GDM1 (cell line): ENCODE measurements around the gene COP1.

Source experiments
- DNase-seq: peaks from one replicate; lab custom pipeline; 2025; lab: John Stamatoyannopoulos, UW

COP1 gene

DNA sequence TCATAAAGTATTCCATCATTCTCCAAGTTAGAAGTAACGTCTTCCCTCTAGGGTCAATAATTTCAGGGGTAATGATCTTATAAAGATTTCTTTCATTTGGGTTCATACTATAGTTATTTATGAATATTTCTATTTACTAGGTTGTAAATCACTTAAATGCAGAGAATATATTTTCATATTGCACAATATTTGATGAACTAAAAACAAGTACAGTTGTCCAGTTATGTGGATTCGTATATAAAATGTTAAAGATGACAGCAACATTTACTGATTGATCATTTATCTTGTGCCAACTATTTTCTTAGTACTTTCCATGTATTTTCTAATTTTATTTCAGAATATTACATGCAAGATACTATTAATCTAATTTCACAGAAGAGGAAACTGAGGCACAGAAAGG lies 243.3 kb downstream of the COP1 start:
- DNase-seq: no peak

DNA sequence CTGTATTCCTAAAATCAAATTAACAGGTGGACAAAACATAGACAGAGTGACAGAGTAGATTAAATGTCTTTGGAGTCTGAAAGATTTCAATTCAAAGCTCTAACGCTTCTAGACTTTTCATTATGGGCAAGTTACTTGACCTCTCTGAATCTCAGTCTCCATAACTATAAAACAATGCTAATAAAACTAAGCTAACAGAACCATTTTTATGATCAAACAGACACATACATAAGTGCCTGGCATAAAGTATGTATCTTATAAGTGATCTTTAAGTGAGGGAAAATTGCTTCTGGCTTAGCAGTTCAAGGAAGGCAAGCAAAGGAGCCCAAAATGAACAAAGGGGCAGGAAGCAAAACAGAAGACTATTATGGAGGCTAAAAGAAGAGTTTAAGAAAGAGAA lies 246.9 kb downstream of the COP1 start:
- DNase-seq: no peak

DNA sequence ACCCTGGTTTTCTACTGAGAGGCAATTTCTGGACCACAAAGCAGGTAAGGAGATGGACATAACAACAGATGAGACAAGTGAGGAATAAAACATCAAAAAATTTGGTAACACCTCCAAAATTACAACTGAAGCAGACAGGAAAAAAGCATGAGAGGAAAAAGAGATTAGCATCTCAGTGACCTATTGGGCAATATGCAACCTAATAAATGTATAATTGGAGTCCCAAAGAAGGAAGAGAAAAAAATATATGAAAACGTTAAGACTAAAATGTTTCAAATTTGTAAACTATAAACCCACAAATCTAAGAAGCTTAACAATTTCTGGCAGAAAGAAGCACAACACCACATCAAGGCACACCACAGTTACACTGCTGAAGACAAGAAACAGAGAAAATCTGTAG lies 255.5 kb downstream of the COP1 start:
- DNase-seq: no peak

DNA sequence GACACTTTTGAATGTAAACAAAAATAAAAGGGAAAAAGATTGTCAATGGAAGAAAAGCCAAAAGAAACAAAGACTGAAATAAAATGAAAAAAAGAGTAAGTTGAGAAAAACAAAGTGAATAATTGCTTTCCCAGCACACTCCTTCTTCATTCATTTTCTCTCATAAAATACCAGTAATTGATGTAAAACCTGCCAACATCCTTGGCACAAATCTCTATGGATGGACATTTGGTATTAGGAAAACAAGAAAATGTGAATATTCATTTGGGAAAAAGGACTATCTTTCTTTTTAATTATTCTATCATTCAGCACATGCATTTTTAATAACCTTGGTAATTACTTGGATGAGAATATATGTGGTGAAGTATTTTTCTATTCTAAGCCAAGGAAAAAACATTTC lies 259.3 kb downstream of the COP1 start:
- DNase-seq: no peak

DNA sequence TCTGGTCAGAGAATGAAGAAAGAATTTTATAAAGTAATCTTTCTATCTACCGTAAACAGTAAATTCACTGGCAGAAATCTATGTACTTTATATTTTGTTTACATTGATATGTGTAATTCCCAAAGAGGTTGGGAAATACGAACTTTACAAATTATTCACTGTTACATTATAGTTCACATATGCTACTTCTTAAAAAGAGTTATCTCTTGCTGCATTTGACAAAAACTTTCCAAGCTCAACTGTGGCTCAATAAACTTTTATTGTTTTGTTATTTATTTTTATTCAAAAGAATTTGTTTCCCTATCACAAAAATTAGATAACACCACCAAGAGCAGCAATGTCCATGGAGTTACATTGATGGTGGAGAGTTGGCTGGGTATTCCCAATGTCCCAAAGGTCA lies 262.5 kb downstream of the COP1 start:
- DNase-seq: no peak

DNA sequence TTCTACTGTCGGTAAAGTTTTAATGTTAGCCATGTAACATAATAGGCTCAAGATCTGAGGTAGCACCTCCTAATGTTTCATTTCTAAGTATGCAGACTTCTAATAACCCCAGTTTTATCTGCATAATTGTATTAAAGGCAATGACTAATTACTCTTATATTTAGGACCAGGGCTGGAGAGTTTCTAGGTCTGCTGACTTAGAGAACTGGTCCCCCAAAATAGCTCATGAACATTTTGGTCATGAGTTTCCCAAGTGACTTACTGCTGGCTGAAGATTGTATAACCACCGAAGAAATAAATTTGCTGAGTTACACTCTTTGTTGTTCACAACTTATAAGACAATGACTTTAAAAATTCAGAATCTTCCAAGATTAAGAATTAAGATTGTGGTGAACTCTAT lies 265.9 kb downstream of the COP1 start:
- no peak for DNase-seq

DNA sequence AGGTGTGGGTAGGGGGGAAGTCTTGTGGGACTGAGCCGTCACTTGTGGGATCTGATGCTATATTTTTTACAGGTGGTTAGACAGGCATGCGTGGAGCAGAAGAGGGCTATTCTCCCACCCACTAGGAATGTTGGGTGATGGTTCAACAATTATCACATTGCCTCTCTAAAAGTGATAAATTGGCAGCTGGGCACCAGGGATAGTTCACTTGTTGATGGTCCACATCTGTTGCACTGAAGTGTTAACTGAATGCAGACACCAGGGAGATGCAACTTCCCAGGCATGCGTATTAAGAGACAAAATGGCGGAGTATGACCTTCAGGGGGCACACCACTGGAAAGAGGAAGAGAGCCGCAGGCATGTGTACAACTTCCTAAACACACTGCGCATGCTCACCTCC lies 270.4 kb downstream of the COP1 start:
- no peak for DNase-seq

DNA sequence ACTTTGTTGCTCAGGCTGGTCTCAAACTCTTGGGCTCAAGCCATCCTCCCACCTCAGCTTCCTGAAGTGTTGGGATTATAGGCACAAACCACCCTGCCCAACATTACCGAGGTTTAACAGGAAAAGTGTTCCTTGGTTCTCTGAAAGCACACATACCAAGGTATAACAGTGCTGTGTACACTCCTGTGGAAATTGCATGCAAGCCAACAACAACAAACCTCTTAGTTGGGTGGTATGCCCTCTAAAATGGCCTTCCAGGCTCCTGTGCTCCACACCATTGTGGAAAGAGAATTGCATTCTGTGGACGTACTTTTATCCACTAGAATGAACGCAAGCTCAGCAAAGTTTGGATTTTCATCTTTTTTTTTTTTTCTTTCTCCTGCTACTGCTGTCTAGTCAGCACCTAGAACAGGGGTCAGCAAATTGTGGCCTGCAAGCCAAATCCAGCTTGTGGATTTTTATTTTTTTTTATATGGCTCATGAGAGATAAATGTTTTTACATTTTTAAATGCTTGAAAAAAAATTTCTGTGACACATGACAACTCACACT lies 271.4 kb downstream of the COP1 start:
- DNase-seq: no peak

DNA sequence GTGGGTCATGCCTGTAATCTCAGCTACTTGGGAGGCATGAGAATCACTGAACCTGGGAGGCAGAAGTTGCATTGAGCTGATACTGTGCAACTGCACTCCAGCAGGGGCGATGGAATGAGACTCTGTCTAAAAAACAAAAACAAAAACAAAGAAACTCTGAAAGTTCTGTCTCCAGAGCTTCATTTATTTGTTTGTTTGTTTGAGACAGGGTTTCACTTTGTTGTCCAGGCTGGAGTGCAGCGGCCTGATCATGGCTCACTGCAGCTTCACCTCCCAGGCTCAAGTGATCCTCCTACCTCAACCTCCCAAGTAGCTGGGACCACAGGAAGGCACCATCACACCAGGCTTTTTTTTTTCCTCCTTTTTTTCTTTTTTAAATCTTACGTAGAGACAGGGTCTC lies 271.9 kb downstream of the COP1 start:
- no peak for DNase-seq

DNA sequence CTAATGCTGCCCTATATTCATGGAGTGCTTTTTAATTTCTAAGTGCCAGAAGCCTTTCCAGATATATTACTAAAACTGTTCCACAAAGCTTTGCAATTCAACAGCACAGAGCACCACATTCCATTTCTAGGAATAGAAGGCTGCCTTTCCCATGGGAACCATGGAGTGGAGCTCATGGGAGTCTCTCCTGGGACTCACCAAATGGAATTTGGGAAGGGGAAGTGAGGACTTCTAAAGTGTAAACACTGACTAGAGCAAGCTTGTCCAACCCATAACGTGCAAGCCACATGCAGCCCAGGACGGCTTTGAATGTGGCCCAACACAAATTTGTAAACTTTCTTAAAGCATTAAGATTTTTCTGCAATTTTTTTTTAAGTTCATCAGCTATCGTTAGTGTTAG lies 273.3 kb downstream of the COP1 start:
- DNase-seq: no peak

DNA sequence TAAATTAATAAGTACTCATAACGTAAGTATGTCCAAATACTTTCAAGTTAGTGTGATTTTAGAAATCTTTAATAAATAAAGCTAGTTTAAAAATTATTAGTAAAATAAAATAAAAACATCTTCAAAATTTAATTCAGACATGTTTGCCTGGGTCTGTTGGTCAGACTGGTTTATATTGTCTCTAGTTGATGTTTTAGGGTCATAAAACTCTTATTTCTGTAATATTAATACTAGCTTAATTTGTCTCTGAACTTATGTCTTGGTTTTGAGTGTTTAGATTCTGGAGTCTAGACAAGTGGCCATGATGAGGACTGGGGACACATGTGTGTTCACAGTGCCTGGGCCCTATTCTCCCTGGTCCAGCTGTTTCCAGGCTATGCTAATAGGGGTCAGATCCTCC lies 279.1 kb downstream of the COP1 start:
- no peak for DNase-seq

DNA sequence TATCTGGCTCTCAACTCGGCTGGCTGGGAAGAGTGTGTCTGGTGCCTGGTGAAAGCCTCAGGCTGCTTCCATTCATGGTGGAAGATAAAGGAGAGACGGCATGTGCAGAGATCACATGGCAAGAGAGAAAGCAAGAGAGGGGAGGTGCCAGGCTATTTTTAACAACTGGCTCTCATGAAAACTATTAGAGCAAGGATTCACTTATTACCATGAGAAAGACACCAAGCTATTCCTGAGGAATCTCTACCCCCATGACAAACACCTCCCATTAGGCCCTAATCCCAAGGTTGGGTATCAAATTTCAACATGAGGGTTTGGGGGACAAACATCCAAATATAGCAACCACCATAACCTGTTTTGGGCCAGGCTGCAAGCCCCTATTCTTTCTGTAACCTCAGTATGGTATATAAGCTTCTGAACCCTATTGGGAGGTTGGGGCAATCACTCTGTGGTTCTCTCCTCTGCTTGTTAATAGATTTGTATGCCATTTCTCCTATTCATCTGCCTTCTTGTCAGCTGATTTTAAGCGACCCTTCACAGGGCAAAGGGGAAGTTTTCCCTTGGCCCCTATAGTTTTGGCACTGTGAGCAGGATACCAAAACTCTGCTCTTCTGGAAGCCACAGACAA lies 284.7 kb downstream of the COP1 start:
- DNase-seq: no peak

DNA sequence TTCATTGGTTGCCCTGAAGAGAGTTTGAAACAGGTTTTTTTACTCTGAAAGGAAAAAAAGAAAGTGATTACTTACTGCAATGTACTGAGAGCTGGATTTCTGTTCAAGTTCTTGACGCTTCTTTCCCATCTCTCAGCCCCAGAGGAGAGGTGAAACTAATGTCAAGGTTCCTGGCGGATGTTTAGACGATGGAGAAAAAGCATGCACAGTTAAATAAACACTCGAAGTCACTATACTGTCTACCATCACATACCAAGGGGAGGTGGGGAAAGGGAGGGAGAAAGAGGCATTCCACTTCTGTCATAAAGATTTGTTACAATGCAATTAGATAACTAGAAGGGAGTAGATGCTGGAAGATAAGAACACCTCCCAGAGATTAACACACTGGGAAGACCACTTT lies 286.7 kb downstream of the COP1 start:
- no peak for DNase-seq

DNA sequence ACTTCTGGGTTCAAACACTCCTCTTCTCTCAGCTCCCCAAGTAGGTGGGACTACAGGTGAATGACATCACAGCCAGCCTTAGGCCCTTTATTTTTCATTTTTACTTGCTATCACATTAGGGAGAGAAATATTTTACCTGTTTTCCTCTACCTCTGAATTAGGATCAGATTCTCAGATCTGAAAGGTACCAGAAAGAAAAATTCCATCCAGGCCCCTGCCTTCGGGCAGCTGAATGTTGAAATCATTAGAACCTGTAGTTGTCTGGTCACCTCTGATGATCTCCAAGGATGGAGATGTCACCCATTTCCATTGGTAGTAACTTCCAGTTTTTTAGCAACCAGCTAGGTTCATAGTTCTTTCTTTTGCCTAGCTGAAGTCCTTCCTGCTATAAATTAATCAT lies 288.1 kb downstream of the COP1 start:
- DNase-seq: no peak

DNA sequence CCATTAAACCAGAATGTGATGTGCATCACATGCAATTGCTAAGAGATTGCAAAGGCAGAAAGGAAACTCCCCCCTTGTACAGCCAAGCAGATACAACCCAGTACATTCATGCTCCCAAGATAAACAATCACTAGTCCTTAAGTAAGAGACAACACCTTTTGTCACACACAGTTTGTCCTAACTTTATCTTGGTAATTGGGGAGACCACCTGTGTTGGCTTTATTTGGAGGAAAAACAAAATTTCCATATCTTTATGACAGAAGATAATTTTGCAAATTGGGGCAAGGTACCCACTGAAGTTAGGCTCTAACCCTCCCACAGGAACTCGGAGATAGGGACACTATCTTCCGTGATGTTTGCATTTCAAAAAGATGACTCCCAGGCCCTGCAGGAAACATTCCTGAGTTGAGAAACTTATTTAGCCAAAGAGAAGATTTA lies 288.7 kb downstream of the COP1 start:
- DNase-seq: no peak

DNA sequence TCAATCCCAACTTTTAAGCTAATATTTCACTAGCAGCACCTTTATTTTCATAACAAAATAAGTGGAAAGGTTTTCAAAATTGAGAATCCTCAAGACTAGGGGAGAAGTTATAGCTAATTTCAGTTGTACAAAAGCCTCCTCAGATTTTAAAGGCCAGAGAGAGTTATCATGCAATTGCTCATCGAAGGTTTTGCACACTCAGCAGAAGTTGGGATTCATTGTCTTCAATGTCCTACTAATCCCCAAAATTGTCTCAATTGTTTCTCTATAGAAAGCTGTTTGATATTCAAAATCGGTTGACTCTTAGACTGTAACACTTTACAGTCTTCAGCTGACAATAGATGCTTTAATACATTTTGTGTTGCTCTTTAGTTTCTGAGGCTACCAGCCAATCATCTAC lies 293.0 kb downstream of the COP1 start:
- no peak for DNase-seq

DNA sequence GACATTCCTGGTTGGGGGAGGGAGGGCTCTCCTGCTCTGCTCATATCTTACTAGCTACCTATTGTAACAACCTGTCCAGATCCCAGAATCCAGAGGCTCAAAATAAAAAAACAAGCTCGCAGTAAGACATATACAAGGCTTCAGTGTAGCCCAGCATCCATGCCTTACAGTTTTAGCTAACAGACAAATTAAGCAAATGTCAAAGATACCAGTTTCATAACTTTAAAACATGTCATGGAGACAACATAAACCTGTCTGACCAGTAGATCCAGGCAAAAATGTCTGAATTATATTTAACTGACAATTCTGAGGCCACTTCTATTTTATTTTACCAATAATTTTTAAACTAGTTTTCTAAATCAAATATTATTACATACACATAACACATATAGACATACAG lies 295.9 kb downstream of the COP1 start:
- no peak for DNase-seq

DNA sequence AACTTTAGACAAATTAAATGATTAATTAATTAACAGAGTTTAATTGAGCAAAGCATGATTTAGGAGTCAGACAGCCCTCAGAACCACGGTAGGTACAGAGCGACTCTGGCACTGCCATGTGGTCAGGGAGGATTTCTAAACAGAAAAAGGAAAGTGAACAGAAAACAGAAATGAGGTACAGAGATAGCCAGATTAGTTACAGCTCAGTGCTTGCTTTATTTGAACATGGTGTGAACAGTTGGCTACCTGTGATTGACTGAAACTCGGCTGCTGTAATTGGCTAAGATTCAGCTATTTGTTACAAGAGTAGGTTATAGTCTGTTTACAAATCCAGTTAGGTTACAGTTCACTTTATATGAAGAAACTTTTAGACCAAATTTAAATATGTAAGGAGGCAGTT lies 300.7 kb downstream of the COP1 start:
- no peak for DNase-seq

DNA sequence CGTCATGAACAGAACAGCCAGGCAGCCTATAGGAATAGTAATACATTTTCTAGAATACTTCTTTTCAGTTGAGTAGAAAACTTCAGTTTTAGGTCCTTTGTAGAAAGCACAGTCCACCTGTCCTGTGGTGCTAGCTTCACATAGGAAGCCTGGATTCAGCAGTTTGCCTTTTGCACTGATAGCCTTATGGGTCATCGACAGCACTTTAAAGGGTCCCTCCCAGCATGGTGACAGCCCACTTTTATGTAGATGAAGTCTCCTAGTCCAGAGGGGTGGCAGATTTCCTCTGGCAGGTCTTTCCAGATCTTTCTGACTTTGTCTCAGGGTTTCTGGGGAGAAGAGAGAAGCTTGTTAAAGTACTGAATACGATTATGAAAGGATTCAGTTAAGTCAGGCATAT lies 302.3 kb downstream of the COP1 start:
- no peak for DNase-seq

DNA sequence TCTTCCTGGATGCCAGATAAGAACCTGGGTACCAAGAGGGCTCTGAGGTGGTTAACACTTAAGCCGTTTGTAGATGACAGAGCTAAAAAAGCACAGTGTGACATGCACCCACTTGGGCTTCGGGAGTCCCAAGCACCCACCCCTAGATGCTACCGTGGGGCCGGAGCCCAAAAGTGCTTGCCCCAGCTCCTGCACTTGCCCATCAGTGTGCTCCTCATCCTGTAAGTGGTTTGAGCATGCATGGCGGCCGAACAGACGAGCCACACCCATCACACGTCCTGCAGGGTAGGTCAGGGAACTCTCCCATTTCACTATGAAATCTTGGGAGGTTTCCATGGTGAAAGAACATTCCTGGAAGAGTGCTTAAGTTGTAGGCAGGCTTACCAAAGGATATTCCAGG lies 304.8 kb downstream of the COP1 start:
- DNase-seq: no peak

DNA sequence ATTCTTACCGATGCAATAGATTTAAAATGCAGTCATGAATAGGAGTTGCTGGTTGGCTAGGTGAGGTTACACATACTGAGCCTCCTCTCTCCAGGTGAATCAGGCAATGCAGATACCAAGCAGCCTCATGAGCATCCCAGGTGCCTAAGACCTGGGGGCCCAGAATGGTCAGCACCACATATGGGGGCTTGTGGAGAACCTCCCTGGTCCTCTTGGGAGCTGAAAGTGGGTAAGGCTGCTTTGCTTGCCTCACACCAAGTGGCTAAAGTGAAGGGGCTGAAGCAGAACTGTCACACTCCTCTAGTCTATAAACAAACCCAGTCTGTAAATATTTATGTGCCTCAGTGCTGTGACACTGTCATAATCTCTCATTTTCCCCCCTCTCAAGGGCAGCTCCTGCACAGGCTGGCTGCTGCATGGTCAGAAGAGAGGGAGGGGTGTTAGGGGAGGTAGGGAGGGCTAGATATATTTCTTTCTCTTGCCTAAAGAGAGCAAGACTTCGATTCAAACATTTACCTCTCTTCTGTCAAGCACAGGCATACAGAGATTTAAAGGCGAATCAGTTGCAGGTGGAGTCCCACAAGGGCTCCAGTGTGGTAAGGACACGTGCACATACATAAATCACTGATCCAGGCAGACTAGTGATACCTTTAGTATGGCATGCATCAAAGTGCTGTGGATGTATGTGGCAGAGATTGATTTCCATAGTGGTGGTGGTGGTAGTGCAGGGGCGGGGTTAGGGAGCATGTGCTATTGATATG lies 305.8 kb downstream of the COP1 start:
- no peak for DNase-seq

DNA sequence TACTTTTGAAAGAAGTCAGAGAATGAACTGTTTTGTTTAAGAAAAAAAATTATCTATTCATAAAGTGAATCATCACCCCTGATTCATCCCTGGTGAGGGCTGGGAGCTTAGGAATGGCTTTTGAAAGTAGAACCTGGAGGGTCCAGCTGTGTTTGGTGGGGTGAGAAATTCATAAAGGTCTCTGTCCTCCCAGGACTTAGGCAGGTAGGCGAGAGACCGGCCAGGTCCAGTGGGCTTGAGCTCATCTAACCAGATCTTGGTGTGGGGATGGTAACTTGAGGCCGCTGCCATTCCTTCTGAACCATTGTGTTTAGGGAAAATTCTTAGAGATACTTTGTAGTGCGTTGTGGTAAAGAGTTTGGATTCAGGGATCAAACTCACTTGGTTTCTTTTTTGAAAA lies 306.9 kb downstream of the COP1 start:
- no peak for DNase-seq

DNA sequence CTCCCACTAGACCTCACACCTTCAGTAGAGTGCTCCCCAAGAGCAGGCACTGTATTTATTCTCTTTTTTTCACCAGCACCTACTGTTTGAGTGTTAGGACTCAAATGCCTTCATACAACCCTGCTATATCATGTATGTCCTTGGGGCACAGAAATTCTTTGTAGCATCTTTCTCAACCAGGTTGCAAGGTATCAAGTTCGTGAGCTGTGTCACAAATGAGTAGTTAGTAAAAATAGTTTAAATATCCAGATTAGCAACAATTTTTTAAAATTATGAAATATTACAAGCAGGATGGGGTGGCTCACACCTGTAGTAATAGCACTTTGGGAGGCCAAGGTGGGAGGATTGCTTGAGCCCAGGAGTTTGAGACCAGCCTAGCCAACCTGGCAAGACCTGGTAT lies 311.1 kb downstream of the COP1 start:
- DNase-seq: no peak
